Measurements from ENCODE around the gene NYNRIN. TPM values are rescaled to one million over a fixed set of nuclear protein-coding genes. Genes with fewer than 3 reads are reported as not detected.

The NYNRIN gene
- total and polyA plus RNA-seq, 2 experiments from 2014 or later: 3.1 to 20.0 TPM

DNA sequence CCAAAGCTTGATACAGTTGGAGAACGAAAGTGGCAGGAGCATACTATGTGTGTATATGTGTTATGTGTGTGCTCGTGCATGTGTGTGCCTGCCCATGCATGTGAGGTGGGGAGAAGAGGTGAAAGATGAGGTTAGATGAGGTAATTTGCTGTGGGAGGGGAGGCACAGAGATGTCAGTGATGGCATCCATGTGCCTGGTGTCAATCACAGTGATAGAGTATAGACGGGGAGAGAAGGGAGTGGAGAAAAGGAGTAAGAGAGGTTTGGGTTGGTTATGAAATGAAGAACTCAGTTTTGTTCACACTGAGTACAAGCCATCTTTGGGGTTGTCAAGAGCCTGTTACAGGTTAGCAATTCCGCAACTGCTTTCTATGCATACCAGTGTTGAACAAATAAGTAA, 14.6 kb upstream of the NYNRIN start (continued):
- TF ChIP-seq JUNB (IDR thresholded peaks at IDR 0.05; ENCODE audit: unreplicated experiment): no peak
- TF ChIP-seq NANOG (IDR thresholded peaks at IDR 0.05; ENCODE audit: borderline replicate concordance): no peak
- TF ChIP-seq, protein P1, sequence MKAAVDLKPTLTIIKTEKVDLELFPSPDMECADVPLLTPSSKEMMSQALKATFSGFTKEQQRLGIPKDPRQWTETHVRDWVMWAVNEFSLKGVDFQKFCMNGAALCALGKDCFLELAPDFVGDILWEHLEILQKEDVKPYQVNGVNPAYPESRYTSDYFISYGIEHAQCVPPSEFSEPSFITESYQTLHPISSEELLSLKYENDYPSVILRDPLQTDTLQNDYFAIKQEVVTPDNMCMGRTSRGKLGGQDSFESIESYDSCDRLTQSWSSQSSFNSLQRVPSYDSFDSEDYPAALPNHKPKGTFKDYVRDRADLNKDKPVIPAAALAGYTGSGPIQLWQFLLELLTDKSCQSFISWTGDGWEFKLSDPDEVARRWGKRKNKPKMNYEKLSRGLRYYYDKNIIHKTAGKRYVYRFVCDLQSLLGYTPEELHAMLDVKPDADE (IDR thresholded peaks at IDR 0.05): no peak
- no peak for TF ChIP-seq ZNF331 (CRISPR knock-in tag; IDR thresholded peaks at IDR 0.05; ENCODE audit: low read depth)
- no peak for TF ChIP-seq STAT1 (IDR thresholded peaks at IDR 0.05; ENCODE audit: unreplicated experiment)

DNA sequence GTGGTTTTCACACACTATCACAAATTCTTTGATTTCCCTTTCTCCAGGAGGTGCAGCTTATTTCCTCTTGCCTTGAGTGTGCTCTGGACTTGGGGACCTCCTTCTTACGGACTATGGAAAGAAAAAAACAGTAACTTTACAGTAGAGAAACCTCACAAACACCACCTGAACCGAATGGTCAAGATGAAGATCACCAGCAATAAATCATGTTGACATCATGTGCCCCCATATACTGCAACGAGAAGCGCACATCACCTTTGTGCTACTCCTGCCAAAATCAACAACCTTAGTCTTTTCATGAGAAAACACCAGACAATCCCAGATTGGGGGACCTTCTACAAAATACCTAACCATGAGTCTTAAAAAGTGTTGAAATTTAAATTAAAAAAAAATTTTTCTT, 13.3 kb upstream of the NYNRIN start:
- Histone ChIP-seq H3K4me3 (no peak overlapping the region), H3K27me3 (ENCODE audit: insufficient read depth) (no peaks in the 10 kb centered on the region), H3F3A (replicated peaks; ENCODE audit: low read depth) (0 out of 2 replicates have a peak, but pooled peaks cover 4% of the 10 kb centered on the region), H3K4me1 (ENCODE audit: insufficient read depth) (peaks cover 12% of the 10 kb centered on the region), H3K9me2 (ENCODE audit: insufficient read depth) (no peaks in the 10 kb centered on the region), H3K4me2 (no peak overlapping the region), H2AFZ (no peak overlapping the region), H3K27ac (ENCODE audit: low read depth) (no peak overlapping the region), H3K36me3 (ENCODE audit: insufficient read depth) (no peaks in the 10 kb centered on the region), H4K20me1 (replicated peaks; ENCODE audit: insufficient read depth) (no peaks in the 10 kb centered on the region), H3K79me2 (replicated peaks; ENCODE audit: insufficient read depth) (no peaks in the 10 kb centered on the region)
- Mint-ChIP-seq H3K27ac (no peak overlapping the region), H3K9me3 (no peaks in the 10 kb centered on the region), H3K27me3 (ENCODE audit: insufficient read depth, low read depth, poor library complexity) (peaks cover 4% of the 10 kb centered on the region), H3K4me1 (peaks cover 13% of the 10 kb centered on the region), H3K36me3 (ENCODE audit: low read depth) (no peaks in the 10 kb centered on the region), H3K4me3 (no peak overlapping the region)
- TF ChIP-seq, protein P2, sequence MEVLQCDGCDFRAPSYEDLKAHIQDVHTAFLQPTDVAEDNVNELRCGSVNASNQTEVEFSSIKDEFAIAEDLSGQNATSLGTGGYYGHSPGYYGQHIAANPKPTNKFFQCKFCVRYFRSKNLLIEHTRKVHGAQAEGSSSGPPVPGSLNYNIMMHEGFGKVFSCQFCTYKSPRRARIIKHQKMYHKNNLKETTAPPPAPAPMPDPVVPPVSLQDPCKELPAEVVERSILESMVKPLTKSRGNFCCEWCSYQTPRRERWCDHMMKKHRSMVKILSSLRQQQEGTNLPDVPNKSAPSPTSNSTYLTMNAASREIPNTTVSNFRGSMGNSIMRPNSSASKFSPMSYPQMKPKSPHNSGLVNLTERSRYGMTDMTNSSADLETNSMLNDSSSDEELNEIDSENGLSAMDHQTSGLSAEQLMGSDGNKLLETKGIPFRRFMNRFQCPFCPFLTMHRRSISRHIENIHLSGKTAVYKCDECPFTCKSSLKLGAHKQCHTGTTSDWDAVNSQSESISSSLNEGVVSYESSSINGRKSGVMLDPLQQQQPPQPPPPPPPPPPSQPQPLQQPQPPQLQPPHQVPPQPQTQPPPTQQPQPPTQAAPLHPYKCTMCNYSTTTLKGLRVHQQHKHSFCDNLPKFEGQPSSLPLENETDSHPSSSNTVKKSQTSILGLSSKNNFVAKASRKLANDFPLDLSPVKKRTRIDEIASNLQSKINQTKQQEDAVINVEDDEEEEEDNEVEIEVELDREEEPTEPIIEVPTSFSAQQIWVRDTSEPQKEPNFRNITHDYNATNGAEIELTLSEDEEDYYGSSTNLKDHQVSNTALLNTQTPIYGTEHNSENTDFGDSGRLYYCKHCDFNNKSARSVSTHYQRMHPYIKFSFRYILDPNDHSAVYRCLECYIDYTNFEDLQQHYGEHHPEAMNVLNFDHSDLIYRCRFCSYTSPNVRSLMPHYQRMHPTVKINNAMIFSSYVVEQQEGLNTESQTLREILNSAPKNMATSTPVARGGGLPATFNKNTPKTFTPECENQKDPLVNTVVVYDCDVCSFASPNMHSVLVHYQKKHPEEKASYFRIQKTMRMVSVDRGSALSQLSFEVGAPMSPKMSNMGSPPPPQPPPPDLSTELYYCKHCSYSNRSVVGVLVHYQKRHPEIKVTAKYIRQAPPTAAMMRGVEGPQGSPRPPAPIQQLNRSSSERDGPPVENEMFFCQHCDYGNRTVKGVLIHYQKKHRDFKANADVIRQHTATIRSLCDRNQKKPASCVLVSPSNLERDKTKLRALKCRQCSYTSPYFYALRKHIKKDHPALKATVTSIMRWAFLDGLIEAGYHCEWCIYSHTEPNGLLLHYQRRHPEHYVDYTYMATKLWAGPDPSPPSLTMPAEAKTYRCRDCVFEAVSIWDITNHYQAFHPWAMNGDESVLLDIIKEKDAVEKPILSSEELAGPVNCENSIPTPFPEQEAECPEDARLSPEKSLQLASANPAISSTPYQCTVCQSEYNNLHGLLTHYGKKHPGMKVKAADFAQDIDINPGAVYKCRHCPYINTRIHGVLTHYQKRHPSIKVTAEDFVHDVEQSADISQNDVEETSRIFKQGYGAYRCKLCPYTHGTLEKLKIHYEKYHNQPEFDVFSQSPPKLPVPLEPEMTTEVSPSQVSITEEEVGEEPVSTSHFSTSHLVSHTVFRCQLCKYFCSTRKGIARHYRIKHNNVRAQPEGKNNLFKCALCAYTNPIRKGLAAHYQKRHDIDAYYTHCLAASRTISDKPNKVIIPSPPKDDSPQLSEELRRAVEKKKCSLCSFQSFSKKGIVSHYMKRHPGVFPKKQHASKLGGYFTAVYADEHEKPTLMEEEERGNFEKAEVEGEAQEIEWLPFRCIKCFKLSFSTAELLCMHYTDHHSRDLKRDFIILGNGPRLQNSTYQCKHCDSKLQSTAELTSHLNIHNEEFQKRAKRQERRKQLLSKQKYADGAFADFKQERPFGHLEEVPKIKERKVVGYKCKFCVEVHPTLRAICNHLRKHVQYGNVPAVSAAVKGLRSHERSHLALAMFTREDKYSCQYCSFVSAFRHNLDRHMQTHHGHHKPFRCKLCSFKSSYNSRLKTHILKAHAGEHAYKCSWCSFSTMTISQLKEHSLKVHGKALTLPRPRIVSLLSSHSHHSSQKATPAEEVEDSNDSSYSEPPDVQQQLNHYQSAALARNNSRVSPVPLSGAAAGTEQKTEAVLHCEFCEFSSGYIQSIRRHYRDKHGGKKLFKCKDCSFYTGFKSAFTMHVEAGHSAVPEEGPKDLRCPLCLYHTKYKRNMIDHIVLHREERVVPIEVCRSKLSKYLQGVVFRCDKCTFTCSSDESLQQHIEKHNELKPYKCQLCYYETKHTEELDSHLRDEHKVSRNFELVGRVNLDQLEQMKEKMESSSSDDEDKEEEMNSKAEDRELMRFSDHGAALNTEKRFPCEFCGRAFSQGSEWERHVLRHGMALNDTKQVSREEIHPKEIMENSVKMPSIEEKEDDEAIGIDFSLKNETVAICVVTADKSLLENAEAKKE (CRISPR knock-in tag; IDR thresholded peaks at IDR 0.05): no peak
- no peak for TF ChIP-seq STAT1 (IDR thresholded peaks at IDR 0.05; ENCODE audit: unreplicated experiment)
- TF ChIP-seq, protein P3, sequence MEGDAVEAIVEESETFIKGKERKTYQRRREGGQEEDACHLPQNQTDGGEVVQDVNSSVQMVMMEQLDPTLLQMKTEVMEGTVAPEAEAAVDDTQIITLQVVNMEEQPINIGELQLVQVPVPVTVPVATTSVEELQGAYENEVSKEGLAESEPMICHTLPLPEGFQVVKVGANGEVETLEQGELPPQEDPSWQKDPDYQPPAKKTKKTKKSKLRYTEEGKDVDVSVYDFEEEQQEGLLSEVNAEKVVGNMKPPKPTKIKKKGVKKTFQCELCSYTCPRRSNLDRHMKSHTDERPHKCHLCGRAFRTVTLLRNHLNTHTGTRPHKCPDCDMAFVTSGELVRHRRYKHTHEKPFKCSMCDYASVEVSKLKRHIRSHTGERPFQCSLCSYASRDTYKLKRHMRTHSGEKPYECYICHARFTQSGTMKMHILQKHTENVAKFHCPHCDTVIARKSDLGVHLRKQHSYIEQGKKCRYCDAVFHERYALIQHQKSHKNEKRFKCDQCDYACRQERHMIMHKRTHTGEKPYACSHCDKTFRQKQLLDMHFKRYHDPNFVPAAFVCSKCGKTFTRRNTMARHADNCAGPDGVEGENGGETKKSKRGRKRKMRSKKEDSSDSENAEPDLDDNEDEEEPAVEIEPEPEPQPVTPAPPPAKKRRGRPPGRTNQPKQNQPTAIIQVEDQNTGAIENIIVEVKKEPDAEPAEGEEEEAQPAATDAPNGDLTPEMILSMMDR (conservative IDR thresholded peaks at IDR 0.05; ENCODE audit: low read depth in 2 of 2): no peak
- TF ChIP-seq JUNB (IDR thresholded peaks at IDR 0.05; ENCODE audit: unreplicated experiment): no peak
- TF ChIP-seq, protein P1 (IDR thresholded peaks at IDR 0.05): no peak
- no peak for TF ChIP-seq CREB1 (CRISPR knock-in tag; IDR thresholded peaks at IDR 0.05; ENCODE audit: low read depth)
- TF ChIP-seq NANOG (IDR thresholded peaks at IDR 0.05; ENCODE audit: borderline replicate concordance): no peak
- TF ChIP-seq ZNF114 (CRISPR knock-in tag; IDR thresholded peaks at IDR 0.05): no peak
- no peak for TF ChIP-seq ZNF331 (CRISPR knock-in tag; IDR thresholded peaks at IDR 0.05; ENCODE audit: low read depth)
- TF ChIP-seq, protein P4, sequence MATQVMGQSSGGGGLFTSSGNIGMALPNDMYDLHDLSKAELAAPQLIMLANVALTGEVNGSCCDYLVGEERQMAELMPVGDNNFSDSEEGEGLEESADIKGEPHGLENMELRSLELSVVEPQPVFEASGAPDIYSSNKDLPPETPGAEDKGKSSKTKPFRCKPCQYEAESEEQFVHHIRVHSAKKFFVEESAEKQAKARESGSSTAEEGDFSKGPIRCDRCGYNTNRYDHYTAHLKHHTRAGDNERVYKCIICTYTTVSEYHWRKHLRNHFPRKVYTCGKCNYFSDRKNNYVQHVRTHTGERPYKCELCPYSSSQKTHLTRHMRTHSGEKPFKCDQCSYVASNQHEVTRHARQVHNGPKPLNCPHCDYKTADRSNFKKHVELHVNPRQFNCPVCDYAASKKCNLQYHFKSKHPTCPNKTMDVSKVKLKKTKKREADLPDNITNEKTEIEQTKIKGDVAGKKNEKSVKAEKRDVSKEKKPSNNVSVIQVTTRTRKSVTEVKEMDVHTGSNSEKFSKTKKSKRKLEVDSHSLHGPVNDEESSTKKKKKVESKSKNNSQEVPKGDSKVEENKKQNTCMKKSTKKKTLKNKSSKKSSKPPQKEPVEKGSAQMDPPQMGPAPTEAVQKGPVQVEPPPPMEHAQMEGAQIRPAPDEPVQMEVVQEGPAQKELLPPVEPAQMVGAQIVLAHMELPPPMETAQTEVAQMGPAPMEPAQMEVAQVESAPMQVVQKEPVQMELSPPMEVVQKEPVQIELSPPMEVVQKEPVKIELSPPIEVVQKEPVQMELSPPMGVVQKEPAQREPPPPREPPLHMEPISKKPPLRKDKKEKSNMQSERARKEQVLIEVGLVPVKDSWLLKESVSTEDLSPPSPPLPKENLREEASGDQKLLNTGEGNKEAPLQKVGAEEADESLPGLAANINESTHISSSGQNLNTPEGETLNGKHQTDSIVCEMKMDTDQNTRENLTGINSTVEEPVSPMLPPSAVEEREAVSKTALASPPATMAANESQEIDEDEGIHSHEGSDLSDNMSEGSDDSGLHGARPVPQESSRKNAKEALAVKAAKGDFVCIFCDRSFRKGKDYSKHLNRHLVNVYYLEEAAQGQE (IDR thresholded peaks at IDR 0.05; ENCODE audit: unreplicated experiment): no peak
- no peak for TF ChIP-seq EZH2phosphoT487 (IDR thresholded peaks at IDR 0.05; ENCODE audit: unreplicated experiment)
- DNase-seq (ENCODE audit: low spot score) (no peak), ATAC-seq (no peak)

Data from GM23338 (cell line).